ENCODE measurements around the gene SHC4.

- TF ChIP-seq CTCF (IDR thresholded peaks at IDR 0.05) (no peak), POLR2AphosphoS5 (IDR thresholded peaks at IDR 0.05) (no peak), POLR2A (IDR thresholded peaks at IDR 0.05; ENCODE audit: low read depth) (no peak)
These were observed 16.9 kb downstream of the SHC4 start for GRCh38 chr15:48946840-48947187.

Measured in esophagus muscularis mucosa (tissue), 3 donors.